GM19328 (cell line): ENCODE data around the gene TTC27.

Experiments used
- ATAC-seq: cut with Tn5 transposase; IDR thresholded peaks from one replicate; pipeline ENCODE4 v1.9.1; 2021; ENCODE audit warnings: mild to moderate bottlenecking, moderate library complexity; ENCODE audit not compliant: unreplicated experiment

The TTC27 gene

DNA sequence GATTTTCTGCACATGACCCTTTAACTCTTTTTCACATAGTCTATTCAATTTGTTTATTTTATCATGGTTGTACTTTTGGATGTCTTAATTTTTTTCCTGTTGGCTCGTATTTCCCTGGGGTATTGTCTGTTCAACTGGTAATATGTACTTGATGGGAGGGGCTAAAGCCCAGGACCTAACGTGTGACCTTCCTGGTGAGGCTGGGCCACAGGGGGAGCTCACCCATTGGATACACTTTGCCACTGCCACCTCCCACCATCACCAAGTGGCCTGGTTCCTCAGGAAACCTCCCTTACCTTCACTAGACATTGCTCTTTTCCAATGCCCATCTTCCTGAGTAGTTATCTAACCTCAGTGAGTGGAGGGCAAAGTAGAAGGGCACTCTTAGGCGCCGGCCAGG is 175.0 kb downstream of the TTC27 start:
- ATAC-seq: no peak

DNA sequence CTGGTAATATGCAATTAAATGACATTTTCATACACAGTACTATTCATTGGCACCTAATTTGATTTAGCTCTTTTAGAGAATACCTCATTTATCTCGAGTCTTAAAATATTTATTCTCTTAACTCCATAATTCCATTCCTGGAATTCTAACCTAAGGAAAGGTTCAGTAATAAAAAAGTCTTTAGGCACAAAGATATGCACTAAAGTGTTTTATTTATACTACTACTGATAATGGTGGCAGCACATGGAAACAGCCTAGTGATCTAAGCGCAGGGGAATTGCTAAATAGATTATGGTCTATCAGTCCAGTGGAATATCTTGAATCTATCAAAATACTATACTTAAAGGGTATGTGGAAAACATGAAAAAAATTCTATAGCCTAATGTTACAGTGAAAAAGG is 176.4 kb downstream of the TTC27 start:
- ATAC-seq: no peak

DNA sequence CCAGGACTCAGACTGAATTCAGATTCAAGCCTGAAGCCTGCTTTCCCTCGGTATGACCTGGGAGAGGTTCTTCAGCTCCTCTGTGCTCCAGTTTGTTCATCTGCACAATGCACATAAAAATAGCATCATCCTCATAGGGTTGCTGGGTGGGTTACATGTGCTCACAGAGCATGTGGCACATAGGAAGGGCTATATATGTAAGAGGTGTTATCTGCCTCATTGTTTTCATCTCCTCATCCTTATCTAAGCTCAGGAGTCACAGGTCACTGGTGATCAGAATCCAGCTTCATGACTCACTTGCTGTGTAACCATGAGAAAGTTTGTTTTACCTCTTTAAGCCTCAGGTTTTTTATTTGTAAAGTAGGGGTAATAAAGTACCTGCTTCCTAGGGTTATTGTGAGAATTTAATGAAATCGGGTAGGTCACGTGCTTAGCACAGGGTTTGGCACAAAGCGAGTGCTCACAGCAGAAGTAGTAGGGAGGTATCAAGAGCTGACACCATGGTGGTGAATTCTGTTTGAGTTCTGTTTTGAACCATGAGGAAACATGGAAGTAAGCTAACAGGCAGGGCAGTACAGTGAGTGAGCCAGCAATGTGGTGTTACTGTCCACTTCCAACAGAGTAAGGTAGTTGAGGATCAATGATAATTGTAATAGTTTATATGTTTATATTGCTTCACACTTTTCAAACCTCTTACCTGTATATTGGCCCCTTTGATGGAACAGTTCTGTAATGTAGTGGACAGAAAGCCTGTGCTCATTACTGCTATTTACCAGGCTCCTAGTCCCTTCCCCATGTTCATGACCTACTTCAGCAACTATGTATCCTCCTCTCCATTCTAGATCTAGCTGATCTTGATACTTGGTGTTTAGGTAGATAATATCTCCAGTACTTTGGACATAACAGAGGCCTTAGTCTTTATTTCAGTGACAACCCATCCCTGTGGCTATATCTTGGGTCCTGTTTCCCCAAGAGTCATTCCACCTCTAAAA is 177.6 kb downstream of the TTC27 start:
- ATAC-seq: no peak

DNA sequence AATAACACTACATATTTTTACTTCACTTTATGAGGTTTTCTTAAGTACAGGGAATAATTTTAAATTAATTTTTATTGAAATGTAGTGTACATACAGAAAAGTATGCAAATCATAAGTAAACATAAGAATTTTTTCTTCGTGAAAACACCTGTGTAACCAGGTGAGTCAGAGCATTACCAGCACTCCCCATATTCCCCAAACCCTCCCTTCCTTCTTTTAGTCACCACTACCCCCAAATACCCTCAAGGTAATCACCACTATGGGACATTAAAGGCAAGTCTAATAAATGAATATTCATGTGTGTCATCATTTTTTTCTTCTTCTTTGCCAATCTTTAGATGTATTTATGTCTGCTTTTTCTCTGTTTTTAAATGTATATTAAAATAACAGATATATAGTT is 179.0 kb downstream of the TTC27 start:
- ATAC-seq: no peak

DNA sequence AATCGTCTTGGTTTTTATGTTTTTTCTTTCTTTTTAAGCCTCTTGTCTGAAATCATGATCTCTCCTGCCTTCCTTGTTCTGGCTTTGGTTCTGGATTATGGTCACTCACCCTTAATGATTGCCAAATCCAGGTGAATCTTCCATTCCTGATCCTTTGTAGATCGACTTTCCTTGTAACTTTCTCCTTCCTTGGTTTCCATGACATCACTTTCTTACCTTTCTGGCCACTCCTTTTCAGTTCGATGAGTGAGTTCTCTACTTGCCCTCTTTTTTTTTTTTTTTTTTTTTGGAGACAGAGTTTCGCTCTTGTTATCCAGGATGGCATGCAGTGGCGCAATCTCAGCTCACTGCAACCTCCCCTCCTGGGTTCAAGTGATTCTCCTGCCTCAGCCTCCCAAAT is 179.8 kb downstream of the TTC27 start:
- ATAC-seq: no peak

DNA sequence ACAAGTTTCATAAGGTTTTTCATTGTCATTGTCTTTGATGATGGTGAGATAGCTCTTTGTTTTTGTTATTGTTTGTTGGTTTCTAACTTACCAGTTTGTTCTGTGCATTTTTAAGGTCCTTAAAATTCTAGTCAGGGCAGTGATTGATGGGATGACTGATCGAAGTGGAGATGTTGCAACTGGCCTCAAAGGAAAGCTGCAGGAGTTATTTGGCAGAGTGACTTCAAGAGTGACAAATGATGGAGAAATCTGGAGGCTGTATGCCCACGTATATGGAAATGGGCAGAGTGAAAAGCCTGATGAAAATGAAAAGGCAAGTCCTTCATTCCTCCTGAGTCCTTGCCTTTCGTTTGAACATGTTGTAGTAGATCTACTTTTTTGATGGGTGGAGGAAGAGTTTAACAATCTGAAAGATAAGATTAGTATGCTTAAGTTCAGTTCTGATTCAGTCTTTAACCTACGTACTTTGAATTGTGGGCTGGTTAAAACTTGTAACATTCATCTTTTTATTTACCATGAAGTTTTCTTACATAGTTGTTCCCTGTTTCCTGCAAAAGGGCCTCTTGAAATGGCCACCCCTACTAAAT is 183.2 kb downstream of the TTC27 start:
- ATAC-seq: no peak

DNA sequence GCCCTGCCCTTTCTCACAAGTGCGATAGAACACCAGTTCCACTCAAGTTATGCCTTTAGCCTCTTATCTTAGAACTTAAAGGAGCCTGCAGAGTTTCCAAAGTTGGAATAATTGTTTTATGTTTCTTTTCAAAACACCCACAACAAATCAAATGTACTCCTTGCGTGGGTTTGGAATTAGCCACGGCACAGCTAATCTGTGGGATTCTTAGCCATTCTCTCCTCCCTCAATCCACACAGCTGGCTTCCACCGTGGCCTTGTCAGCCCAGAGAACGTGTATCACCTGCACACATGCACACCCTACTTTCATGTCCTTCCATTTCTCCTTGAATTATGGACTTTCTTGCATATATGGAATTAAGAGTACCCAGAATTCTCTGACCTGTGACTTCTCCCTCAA is 183.8 kb downstream of the TTC27 start:
- ATAC-seq: no peak

DNA sequence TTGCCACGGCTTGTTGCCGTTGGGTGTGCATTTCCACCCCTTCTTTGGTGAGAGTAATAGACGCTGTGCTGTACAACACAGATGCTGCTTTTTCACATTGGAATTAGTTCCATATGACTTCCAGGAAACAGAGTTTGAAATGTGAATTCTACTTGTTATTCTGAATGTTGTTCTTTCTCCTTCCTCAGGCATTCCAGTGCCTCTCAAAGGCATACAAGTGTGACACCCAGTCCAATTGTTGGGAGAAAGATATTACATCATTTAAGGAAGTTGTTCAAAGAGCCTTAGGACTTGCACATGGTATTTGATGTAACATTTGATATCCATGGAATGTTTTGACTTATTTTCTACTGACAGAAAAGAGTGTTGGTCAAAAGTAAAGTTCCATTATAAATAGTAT is 184.5 kb downstream of the TTC27 start:
- ATAC-seq: no peak

DNA sequence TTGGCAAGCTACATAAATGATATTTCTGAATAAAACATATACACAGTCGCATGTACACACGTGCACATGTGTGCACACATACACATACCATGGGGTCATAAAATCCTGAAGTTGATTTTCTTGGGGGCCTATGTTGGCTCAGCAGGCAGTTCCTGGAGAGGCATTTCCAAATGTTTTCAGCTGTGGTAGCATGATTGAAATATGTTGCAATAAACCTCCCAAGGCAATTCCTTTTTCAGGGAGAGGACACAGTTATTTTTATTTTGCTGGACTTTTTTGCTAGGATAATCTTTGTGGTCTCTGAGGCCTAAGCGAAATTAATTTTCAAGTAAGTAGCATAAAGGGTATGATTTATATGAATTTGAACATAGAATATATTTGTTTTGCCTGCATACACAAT is 192.2 kb downstream of the TTC27 start:
- no peak for ATAC-seq

DNA sequence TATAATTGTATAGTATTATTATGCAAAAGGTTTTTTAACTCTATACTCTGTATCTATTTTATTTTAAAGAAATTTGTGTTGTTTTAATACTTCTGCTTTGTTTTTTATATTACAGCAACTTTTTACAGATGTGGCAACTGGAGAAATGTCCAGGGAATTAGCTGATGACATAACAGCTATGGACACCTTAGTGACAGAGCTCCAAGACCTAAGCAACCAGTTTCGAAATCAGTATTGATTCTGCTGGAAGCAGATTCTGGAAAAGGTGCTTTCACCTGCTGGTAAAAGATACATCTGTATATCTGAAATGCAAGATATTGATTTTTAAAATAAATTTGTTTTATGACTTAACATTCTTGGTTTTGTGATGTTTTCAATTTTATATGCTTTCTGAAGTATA is 192.9 kb downstream of the TTC27 start:
- no peak for ATAC-seq

DNA sequence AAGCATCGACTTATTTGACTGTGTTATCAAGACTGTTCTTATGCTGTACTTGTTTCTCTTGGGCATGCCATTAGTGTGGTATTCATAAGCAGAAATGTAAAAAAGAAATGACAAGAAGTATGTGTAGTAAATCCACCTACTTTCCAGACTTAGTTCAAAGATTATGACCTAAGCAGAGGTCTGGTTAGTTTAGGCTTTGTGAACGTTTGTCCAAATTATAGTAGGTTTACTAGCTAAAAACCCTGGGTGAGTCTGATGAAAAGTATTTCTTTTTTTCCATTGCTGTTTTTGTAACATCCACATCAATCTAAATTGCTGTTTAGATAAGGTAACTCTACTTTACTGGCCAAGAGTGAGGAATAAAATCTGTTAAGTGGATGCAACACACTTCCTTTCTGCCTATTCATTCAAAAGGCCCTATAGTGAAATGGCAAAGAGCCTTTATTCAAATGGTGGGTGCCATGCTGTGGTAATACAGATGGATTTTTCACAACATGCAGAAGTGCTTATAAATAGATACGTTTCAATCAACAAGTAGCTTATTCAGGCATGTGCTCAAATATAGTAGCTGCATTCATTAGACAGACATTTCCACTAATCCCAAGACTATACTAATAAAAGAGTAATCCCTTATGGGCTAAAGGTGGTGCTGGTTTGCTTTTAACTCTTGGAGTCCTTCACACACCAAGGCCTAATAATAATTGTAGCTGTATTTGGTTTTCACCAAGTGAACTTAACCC is 196.4 kb downstream of the TTC27 start:
- no peak for ATAC-seq

DNA sequence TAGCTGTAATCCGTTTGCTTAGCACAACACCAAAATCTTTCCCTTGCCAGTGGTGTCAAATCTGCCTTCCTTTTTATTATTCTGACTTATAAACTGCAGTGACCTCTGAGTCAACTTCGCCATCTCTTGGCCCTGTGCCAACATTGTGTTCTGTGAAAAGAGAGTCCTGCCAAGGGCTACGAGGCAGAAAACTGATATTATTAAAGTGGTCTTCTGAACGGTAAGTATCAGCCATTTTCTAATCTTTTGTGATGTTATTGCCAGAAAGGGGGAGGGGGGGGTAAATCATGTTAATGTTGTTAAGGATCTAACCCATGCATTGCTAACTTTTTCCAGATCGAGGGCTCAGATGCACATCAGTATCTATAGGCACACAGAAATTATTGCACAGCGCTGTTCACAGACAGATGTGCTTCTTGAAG is 197.5 kb downstream of the TTC27 start:
- ATAC-seq: no peak

DNA sequence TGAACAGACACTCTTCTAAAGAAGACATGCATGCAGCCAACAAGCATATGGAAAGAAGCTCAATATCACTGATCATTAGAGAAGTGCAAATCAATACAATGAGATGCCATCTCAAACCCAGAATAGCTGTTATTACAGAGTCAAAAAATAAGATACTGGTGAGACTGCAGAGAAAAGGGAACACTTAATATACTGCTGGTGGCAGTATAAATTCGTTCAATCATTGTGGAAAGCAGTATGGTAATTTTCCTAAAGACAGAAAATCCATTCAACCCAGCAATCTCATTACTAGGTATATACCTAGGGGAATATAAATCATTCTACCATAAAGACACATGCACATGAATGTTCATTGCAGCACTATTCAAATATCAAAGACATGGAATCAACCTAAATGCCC is 202.3 kb downstream of the TTC27 start:
- ATAC-seq: no peak

DNA sequence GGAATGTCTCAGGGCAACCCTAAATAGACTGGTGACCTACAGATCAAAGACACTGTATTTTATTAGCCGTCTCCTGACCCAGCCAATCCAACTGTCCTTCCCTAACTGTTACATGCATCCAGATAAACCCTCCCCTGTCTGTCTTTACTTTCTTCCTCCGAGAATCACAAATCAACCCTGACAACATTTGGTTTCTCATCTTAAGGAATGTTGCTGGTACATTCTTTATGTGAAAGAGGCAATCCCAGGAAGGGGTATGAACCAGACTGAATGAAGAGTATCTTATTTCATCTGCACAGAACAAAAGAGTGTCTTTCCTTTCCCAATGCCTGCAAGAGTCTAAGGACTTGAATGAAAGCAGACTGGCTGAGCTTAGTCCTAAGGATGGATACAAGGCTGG is 205.0 kb downstream of the TTC27 start:
- no peak for ATAC-seq

DNA sequence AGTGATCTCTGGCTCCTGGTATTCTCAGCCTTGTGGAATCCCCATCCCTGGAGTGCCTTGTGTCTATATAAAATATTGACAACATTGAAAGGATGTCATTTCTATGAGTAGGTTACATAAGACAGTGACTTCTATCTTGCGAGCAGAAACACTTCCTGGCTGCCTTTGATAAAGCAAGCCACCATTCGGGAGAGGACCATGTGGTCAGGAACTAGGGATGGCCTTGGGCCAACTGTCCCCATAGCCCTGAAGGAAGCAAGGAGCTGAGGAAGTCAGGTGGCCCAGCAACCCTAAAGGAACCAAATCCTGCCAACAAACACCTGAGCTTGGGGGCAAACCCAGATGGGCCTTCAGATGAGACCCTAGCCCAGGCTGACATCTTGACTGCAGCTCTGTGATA is 205.9 kb downstream of the TTC27 start:
- ATAC-seq: no peak

DNA sequence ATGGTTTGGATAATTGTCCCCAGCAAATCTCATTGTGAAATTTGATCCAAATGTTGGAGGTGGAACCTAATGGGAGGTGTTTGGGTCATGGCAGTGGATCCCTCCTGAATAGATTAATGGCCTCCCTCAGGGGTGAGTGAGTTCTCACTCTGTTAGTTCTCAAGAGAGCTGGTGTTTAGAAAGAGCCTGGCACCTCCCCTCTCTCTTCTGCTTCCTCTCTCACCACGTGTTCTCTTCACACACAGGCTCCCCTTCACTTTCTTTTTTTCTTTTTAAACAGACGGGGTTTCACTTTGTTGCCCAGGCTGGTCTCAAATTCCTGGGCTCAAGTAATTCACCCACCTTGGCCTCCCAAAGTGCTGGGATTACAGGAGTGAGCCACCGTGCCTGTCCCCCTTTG is 207.3 kb downstream of the TTC27 start:
- no peak for ATAC-seq

DNA sequence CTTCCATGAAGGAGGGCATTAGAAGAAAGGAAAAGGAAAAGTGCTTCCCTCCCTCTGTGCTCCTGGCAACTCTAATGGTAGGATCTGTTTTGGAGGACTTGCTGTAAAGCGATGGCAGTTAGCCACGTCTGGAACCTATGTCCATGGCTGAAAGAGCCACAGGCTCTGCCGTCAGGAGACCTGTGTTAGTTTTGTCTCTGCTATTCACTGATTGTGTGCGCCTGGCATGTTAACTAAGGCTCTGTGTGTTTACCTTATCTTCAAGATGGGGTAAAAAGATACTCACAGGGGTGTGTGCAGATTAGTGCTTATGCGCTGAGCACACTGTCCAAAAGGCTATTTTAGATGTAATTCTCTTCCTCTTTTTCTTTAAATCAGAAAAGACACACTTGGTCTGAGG is 209.1 kb downstream of the TTC27 start:
- no peak for ATAC-seq

DNA sequence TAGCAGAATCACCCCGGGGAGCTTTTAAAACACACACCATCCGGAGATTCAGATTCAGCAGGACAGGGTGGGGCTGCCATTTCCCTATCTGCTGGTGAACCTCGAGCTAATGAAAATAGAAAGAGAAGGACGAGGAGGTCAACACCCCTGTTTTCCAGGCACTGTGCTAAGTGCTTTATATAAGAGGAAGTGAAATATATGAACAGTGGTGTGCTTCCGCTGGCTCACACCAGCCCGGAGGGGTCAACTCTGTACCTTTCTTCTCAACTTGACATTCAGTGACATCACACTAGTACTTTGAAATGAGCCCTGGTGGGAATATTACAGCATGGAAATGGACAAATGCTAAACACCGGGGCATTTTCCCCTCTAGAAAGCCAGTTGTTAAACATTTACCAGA is 210.6 kb downstream of the TTC27 start:
- ATAC-seq: peak; percentile 71

DNA sequence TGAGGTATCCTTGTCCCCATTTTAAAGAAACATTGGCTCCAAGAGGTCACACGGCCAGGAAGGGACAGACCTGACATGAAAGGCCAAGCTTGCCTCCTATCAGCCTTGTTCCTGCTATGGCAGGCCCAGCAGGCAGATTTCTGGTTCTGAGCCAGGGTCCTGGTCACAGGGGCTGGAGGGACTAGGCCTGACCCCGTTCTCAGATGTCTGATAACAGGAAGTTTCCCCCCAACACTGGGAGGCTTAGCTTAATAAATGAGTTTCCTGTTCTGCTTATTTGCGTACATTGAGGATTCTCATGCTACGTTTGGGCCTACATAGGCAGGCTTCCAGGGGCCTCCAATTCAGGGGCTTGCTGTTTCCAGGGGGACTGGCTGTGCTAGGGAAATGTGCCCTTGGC is 211.1 kb downstream of the TTC27 start:
- no peak for ATAC-seq

DNA sequence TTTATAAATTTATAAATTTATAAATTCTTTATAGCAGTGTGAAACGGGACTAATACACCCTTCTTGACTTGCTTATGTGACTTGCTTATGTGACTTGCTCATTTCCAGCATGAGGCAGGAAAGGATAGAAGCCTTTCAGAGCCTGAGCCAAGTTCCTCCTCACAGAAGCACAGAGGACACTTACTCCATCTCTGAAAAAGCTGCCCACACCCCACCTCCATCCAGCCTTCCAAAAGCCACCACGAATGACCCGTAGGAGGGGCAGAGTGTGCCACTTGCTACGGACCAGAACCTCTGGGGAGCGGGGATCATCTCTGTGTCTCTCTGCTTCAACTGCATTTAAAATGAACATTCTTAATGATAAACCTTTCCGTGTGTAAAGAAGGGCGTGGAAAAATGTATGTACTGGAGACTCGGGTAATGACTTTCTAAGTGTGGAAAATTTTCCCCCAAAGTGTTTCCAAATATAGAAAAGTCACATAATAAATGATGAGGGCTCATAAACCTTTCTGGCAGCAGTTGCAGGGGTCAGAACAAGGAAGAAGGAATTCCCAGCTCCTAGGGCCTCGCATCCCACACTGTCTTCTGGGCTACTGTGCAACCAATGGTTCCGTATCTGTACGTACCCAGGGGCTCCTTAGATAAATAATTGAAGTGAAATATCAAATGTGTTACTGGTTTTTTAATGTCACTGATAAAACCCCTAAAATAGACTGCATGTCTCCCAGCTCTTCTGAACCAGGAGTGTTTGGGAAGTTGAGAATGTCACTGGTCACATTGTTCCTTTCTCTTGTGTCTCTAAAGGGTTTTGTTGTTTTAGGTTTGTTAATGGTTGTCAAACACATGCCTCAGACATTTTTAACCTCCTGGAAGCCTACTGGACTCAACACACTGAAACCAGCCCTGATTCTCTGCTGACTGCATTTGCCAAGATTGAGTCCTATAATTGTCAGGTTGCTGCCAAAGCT is 214.4 kb downstream of the TTC27 start:
- ATAC-seq: no peak

DNA sequence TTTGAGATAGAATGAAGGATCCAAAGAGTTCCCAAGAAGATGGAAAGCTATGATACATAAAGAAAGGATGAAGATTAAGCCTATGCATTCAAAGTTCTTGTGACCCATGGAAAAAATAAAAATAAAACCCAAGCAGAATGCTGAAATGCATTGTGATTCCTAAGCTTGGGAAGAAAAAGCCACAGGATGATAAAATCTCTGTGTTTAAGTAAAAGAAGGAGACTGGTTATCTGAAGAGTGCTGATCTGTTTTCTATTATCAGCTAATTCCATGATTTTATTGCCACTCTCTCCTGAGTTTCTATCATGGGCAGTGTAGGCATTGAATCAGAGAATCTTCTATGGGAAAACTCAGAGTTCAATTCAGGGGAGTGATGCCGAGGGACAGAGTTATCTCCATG is 215.8 kb downstream of the TTC27 start:
- no peak for ATAC-seq
